Measurements from ENCODE around the gene CCDC12. TPM values are rescaled to one million over a fixed set of nuclear protein-coding genes. Genes with fewer than 3 reads are reported as not detected.
A peak's percentile ranks its signal among the peaks of the same experiment; 100 is the strongest.

The CCDC12 gene
- total and polyA plus RNA-seq, 4 donors = 34.2 to 129 (median 70.0) TPM

GRCh38 chr3:46934072-46934471, 42.5 kb downstream of the CCDC12 start:
- TF ChIP-seq CTCF (IDR thresholded peaks at IDR 0.05; ENCODE audit: control extremely low read depth, extremely low read depth) = no peak
- DNase-seq = peak in 1 of 3 donors; percentile 40
- Histone ChIP-seq H3K9ac (ENCODE audit: insufficient read depth in 1 of 2, low read length in 2 of 2) (no peak overlapping the region), H3K4me1 (ENCODE audit: control insufficient read depth in 5 of 5, insufficient read depth in 5 of 5, low read length in 5 of 5) (peaks cover 34 to 62% (median 56%) of the 10 kb centered on the region in 5 donors), H3K4me3 (no peak overlapping the region), H3K36me3 (ENCODE audit: control insufficient read depth in 4 of 4, insufficient read depth in 4 of 4, low read length in 4 of 4) (peaks cover 0 to 15% (median 9%) of the 10 kb centered on the region in 4 donors), H3K9me3 (ENCODE audit: control insufficient read depth in 4 of 4, insufficient read depth in 3 of 4, low read length in 3 of 4) (no peaks in the 10 kb centered on the region), H3K27ac (ENCODE audit: low read depth in 1 of 2, low read length in 1 of 2) (peak overlapping the region; percentile 90 to 97), H3K27me3 (ENCODE audit: control insufficient read depth in 3 of 3, insufficient read depth in 3 of 3, low read length in 2 of 3) (no peaks in the 10 kb centered on the region)
- 61 to 75% methylated on average over 2 of the region's 2 CpGs for WGBS, 2 donors
- ATAC-seq (ENCODE audit: insufficient read depth, low FRiP score) = no peak

GRCh38 chr3:46933261-46933660, 43.3 kb downstream of the CCDC12 start:
- H3K4me3 ChIP-seq = no peak overlapping the region
- 62 to 75% methylated on average over 6 of the region's 6 CpGs for WGBS, 2 donors
- H3K4me1 ChIP-seq (ENCODE audit: control insufficient read depth in 5 of 5, insufficient read depth in 5 of 5, low read length in 5 of 5) = peaks cover 34 to 62% (median 56%) of the 10 kb centered on the region in 5 donors
- ATAC-seq (ENCODE audit: insufficient read depth, low FRiP score) = no peak
- H3K27ac ChIP-seq (ENCODE audit: low read depth in 1 of 2, low read length in 1 of 2) = peak overlapping the region; percentile 64 to 89
- no peak for DNase-seq
- no peaks in the 10 kb centered on the region for H3K9me3 ChIP-seq (ENCODE audit: control insufficient read depth in 4 of 4, insufficient read depth in 3 of 4, low read length in 3 of 4)
- H3K36me3 ChIP-seq (ENCODE audit: control insufficient read depth in 4 of 4, insufficient read depth in 4 of 4, low read length in 4 of 4) = peaks cover 0 to 13% (median 10%) of the 10 kb centered on the region in 4 donors
- TF ChIP-seq CTCF (IDR thresholded peaks at IDR 0.05; ENCODE audit: control extremely low read depth, extremely low read depth) = no peak
- H3K9ac ChIP-seq (ENCODE audit: insufficient read depth in 1 of 2, low read length in 2 of 2) = no peak overlapping the region
- H3K27me3 ChIP-seq (ENCODE audit: control insufficient read depth in 3 of 3, insufficient read depth in 3 of 3, low read length in 2 of 3) = no peaks in the 10 kb centered on the region

GRCh38 chr3:46932455-46933225, 43.9 kb downstream of the CCDC12 start:
- TF ChIP-seq CTCF (IDR thresholded peaks at IDR 0.05; ENCODE audit: control extremely low read depth, extremely low read depth) = no peak
- DNase-seq (no peak), ATAC-seq (ENCODE audit: insufficient read depth, low FRiP score) (no peak)
- H3K9me3 ChIP-seq (ENCODE audit: control insufficient read depth in 4 of 4, insufficient read depth in 3 of 4, low read length in 3 of 4) = no peaks in the 10 kb centered on the region
- H3K27ac ChIP-seq (ENCODE audit: low read depth in 1 of 2, low read length in 1 of 2) = peak overlapping the region; percentile 64 to 89
- no peak overlapping the region for H3K4me3 ChIP-seq
- H3K36me3 ChIP-seq (ENCODE audit: control insufficient read depth in 4 of 4, insufficient read depth in 4 of 4, low read length in 4 of 4) = peaks cover 0 to 11% (median 9%) of the 10 kb centered on the region in 4 donors
- H3K27me3 ChIP-seq (ENCODE audit: control insufficient read depth in 3 of 3, insufficient read depth in 3 of 3, low read length in 2 of 3) = no peaks in the 10 kb centered on the region
- H3K4me1 ChIP-seq (ENCODE audit: control insufficient read depth in 5 of 5, insufficient read depth in 5 of 5, low read length in 5 of 5) = peaks cover 34 to 62% (median 51%) of the 10 kb centered on the region in 5 donors
- H3K9ac ChIP-seq (ENCODE audit: insufficient read depth in 1 of 2, low read length in 2 of 2) = no peak overlapping the region
- WGBS, 2 donors = 68 to 69% methylated on average over 7 of the region's 7 CpGs
